Thyroid gland (tissue), 4 donors: ENCODE data around the gene MRPL54. TPM values are rescaled to one million over a fixed set of nuclear protein-coding genes. Genes with fewer than 3 reads are reported as not detected.

Experiments
- DNase-seq, 2 donors: peaks; one replicate each; pipeline ENCODE4 v3.0.0-alpha.2; 2019
- H3K27ac ChIP-seq, 3 donors: fragments of 200-600 bp; sonication (generic); 1 replicate in 2 of 3; 2 replicates in 1 of 3; pipeline ENCODE4 v1.5.1; 2016 to 2019; ENCODE audit warnings: mild to moderate bottlenecking in 1 of 3, moderate library complexity in 1 of 3
- H3K27me3 ChIP-seq: fragments of 200-600 bp; sonication (generic); one replicate; pipeline ENCODE4 v1.5.1; 2019
- H3K36me3 ChIP-seq, 2 donors: fragments of 200-600 bp; sonication (generic); one replicate each; pipeline ENCODE4 v1.5.1; 2016 to 2019
- H3K4me1 ChIP-seq, 2 donors: fragments of 200-600 bp; sonication (generic); one replicate each; pipeline ENCODE4 v1.5.1; 2017 to 2019
- H3K4me3 ChIP-seq, 3 donors: fragments of 200-600 bp; sonication (generic); replicated peaks in 1 of 3; 1 replicate in 2 of 3; 2 replicates in 1 of 3; pipeline ENCODE4 v1.5.1; 2016; ENCODE audit warnings: mild to moderate bottlenecking in 1 of 3
- H3K9me3 ChIP-seq: fragments of 200-600 bp; sonication (generic); one replicate; pipeline ENCODE4 v1.5.1; 2017
- CTCF ChIP-seq, 6 experiments: fragments of 200-600 bp in 3 of 6; fragments of 450-650 bp in 3 of 6; sonication (generic) in 3 of 6; IDR thresholded peaks; one replicate each; pipeline ENCODE4 v1.5.1; 2016 to 2019; ENCODE audit warnings: antibody characterized with exemption in 6 of 6, mild to moderate bottlenecking in 2 of 6, inconsistent platforms in 1 of 6, moderate library complexity in 1 of 6
- POLR2A ChIP-seq, 2 donors: fragments of 450-650 bp; IDR thresholded peaks; one replicate each; pipeline ENCODE4 v1.6.1; 2017; ENCODE audit warnings: antibody characterized with exemption in 2 of 2, mild to moderate bottlenecking in 2 of 2, moderate library complexity in 1 of 2
- WGBS, 2 donors: methylation state at CpG; one replicate each; pipeline ENCODE4 v1.1.5; 2017; 5-methylcytosine and 5-hydroxymethylcytosine counted together
- intact Hi-C: fragments of 100-400 bp; cut with DNase I; formaldehyde crosslinking; loops from one replicate; pipeline ENCODE4 v1.15.1; 2023
- total RNA-seq, 4 donors: library from RNA; depleted of rRNA; stranded (reverse); fragments of >200 nt; gene quantifications; one replicate each; pipeline ENCODE4 v1.2.3, GENCODE V29; 2016

The MRPL54 gene
- total RNA-seq, 4 donors from 2014 or later, result 84.0 to 131 (median 102) TPM

GRCh38 chr19:3804429-3804828 is 41.9 kb downstream of the MRPL54 start:
- Histone ChIP-seq H3K27ac (no peak overlapping the region), H3K27me3 (peaks cover 9% of the 10 kb centered on the region), H3K4me3 (no peak overlapping the region), H3K4me1 (peaks cover 0 to 26% of the 10 kb centered on the region in 2 donors), H3K9me3 (no peaks in the 10 kb centered on the region), H3K36me3 (no peaks in the 10 kb centered on the region)
- TF ChIP-seq CTCF (IDR thresholded peaks at IDR 0.05) (no peak), POLR2A (IDR thresholded peaks at IDR 0.05) (no peak)
- intact Hi-C loops, result no loop called here
- DNase-seq, result no peak
- WGBS, 2 donors, result 76% methylated on average over 4 to 11 of the region's 13 CpGs

GRCh38 chr19:3805859-3806258 is 43.4 kb downstream of the MRPL54 start:
- no peak for TF ChIP-seq POLR2A (IDR thresholded peaks at IDR 0.05)
- TF ChIP-seq CTCF (IDR thresholded peaks at IDR 0.05), result no peak
- Histone ChIP-seq H3K9me3 (no peaks in the 10 kb centered on the region), H3K4me1 (peaks cover 0 to 26% of the 10 kb centered on the region in 2 donors), H3K27me3 (peaks cover 3% of the 10 kb centered on the region), H3K27ac (no peak overlapping the region), H3K4me3 (no peak overlapping the region), H3K36me3 (no peaks in the 10 kb centered on the region)
- intact Hi-C loops, result no loop called here
- WGBS, 2 donors, result 91 to 93% methylated on average over 27 to 29 of the region's 29 CpGs
- no peak for DNase-seq

GRCh38 chr19:3807131-3807480 is 44.6 kb downstream of the MRPL54 start:
- TF ChIP-seq CTCF (IDR thresholded peaks at IDR 0.05) (no peak), POLR2A (IDR thresholded peaks at IDR 0.05) (no peak)
- Histone ChIP-seq H3K4me1 (peaks cover 0 to 15% of the 10 kb centered on the region in 2 donors), H3K36me3 (no peaks in the 10 kb centered on the region), H3K4me3 (no peak overlapping the region), H3K27ac (no peak overlapping the region), H3K27me3 (no peaks in the 10 kb centered on the region), H3K9me3 (no peaks in the 10 kb centered on the region)
- DNase-seq, result no peak
- 78 to 91% methylated on average over 16 to 18 of the region's 19 CpGs for WGBS, 2 donors
- intact Hi-C loops, result no loop called here

GRCh38 chr19:3807574-3808354 is 45.3 kb downstream of the MRPL54 start:
- no peak overlapping the region for H3K4me3 ChIP-seq
- TF ChIP-seq POLR2A (IDR thresholded peaks at IDR 0.05), result no peak
- no peak for TF ChIP-seq CTCF (IDR thresholded peaks at IDR 0.05)
- peak overlapping the region in 2 of 3 donors; percentile 57 to 85 for H3K27ac ChIP-seq
- intact Hi-C loops, result no loop called here
- no peaks in the 10 kb centered on the region for H3K36me3 ChIP-seq
- no peaks in the 10 kb centered on the region for H3K9me3 ChIP-seq
- DNase-seq, result no peak
- H3K4me1 ChIP-seq, result peaks cover 0 to 16% of the 10 kb centered on the region in 2 donors
- 94 to 95% methylated on average over 18 to 24 of the region's 35 CpGs for WGBS, 2 donors
- H3K27me3 ChIP-seq, result no peaks in the 10 kb centered on the region

- no peaks in the 10 kb centered on the region for H3K9me3 ChIP-seq
- H3K4me1 ChIP-seq, result peaks cover 0 to 23% of the 10 kb centered on the region in 2 donors
- TF ChIP-seq POLR2A (IDR thresholded peaks at IDR 0.05) (no peak), CTCF (IDR thresholded peaks at IDR 0.05) (peak in 3 of 6 experiments; percentile 19 to 45 (median 28))
- peak overlapping the region; percentile 56 to 85 (median 57) for H3K27ac ChIP-seq
- 66 to 69% methylated on average over 9 to 13 of the region's 33 CpGs for WGBS, 2 donors
- no peak overlapping the region for H3K4me3 ChIP-seq
- peak; percentile 84 to 89 for DNase-seq
- no peaks in the 10 kb centered on the region for H3K27me3 ChIP-seq
- no peaks in the 10 kb centered on the region for H3K36me3 ChIP-seq
- intact Hi-C loops, result no loop called here
Observed at GRCh38 chr19:3808420-3809143, 46.1 kb downstream of the MRPL54 start.
